HG02943 (cell line): Measurements from ENCODE around the gene GOLGA8J.
"Not testable (repeated sequence)": the region's sequence is repeated elsewhere in the genome, so short reads cannot be mapped to it uniquely, and the experiment has no call there.

Experiments used
- ATAC-seq: cut with Tn5 transposase; IDR thresholded peaks from one replicate; pipeline ENCODE4 v1.9.1; 2021; ENCODE audit warnings: mild to moderate bottlenecking, low read depth, moderate library complexity; ENCODE audit not compliant: unreplicated experiment

Gene GOLGA8J

DNA sequence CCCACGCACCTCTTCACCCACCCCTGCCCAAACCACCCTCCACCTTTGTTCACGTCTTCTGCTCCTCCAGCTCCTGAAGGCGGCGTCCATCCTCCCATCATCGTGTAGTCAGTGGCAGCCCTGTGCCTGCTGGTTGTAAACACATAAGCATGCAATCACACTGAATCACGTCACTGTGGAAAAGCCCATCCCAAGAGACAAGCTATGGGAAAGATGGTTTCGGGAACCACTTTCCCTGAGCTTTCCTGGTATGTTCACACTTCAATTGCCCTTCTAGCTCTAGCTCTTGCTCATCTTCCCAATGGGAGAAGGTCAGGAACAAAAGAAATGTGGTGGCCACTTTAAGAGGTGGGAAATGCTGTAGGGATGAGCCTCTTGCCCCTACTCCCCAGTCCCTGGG, 14.4 kb upstream of the GOLGA8J start:
- no peak for ATAC-seq

DNA sequence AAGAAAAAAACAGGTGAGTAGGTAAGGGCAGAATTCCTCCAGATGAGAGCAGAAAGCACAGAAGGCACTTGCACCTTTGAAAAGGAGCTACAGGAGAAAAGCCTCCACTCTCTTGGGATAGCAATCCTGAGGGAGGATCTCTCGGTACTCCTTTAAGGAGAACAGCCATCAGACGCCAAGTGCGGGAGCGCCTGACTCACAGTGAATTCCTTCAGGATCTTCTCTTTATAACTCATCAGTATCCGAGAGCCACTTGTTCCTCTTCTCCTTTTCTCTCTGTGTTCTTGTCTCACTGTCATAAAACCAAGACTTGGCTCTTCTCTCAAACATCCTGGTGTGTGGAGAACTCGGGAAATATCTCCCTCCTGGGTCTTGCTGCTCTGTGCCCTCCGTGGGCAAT, 10.1 kb upstream of the GOLGA8J start:
- no peak for ATAC-seq

DNA sequence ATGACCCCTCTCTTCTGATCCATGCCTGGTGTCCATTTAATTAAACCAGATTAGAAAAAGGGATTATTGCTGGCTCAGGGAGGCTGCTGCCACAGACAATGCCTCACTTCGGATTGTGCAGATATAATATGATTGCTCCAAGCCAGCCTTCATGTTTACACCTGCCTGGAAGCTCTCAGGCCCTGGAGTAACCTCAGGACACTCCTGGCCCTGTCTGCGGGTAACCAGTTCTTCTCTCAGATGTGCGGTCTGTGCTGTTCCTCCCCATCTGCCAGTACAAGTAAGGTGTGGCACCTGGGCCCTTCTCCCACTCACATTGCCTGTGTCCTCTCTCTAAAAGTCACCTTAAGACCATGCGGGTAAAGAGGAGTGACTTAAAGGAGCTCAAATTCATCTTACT, 8.8 kb upstream of the GOLGA8J start:
- no peak for ATAC-seq

DNA sequence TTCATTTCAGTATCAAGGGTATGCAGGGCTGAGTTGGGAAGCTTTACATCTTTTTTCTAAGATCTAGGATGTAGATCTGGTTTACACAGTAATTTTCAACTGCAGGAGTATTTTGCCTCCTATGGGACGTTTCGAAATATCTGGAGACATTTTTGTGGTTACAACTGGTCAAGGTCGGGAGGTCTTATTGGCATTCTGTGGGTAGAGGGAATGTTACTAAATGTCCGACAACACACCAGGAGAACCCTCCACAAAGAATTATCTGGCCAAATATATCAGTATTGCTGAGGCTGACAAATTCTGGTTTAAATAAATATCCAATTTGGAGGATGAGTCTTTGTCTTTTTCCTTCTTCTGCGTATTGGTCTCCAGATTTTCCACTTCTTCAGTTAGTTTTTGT, 1.9 kb upstream of the GOLGA8J start:
- not testable (repeated sequence) for ATAC-seq

DNA sequence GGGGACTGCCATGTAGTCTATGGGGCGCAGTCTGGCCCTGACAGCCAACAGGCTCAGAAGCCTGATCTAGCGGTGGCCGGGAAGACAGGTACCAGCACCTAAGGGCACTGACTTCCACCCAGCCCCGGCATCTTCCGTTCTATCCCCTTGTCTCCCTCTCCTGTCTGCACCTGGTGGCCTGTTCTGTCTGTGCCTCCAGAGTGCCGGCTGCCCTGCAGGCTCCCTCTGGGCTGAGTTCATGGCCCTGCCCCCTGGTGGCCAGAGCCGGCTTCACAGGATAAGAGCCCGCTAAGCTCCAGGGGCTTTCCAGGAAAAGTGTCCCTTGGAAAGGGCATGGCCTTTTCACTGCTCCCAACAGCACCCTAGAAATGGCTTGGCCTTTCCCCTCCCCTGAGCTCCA, 15.1 kb downstream of the GOLGA8J start:
- not testable (repeated sequence) for ATAC-seq

DNA sequence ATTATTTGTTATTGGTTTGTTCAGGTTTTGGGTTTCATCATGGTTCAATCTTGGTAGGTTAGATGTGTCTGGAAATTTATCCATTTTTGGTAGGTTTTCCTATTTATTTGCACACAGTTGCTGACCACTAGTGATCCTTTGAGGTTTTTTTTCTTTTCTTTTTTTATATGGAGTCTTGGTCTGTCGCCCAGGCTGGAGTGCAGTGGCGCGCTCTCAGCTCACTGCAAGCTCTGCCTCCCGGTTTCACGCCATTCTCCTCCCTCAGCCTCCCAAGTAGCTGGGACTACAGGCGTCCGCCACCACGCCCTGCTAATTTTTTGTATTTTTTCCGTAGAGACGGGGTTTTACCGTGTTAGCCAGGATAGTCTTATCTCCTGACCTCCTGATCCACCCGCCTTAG, 20.1 kb downstream of the GOLGA8J start:
- not testable (repeated sequence) for ATAC-seq

DNA sequence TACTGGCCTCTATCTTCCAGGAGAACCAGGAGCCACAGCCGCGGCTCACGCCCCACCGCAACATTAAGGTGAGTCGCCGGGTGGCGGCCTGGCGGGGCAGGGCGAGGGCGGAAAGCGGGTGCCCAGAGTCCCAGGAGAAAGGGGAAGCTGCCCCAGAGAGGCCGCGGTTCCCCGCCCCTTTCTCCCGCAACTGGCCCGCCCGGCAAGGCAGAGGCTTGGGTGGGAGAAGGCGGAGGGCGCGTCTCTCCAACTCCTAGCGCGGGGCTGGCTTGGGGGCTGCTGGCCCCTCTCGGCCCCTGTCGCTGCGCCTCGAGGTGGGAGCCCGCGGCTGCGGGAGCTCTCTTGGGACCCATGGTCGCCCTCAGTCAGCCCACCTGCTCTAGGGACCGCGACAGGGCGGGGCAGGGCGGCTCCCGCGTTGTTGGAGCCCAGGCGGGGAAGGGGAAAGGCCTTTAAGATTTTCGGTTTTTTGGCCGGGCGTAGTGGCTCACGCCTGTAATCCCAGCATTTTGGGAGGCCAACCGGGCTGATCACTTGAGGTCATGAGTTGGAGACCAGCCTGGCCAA, 21.3 kb downstream of the GOLGA8J start:
- not testable (repeated sequence) for ATAC-seq

DNA sequence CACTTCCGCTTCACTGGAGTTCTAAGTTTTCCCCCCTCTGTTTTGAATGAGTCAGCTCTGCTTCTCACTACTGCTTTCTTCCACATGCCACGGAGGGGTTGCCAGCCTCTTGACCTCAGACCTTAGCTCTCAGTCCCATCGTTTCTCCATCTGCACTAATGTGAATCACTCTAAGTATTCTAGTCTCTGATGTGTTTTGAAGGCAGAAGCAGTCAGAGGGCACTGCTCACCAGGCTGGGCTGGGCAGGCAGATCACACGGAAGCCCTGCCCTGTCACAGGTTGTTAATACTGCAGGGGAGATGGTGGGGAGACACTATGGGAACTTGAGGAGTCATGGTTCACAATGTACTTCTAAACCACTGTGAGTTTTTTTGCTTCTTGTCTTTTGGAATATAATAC, 27.8 kb downstream of the GOLGA8J start:
- ATAC-seq: not testable (repeated sequence)

DNA sequence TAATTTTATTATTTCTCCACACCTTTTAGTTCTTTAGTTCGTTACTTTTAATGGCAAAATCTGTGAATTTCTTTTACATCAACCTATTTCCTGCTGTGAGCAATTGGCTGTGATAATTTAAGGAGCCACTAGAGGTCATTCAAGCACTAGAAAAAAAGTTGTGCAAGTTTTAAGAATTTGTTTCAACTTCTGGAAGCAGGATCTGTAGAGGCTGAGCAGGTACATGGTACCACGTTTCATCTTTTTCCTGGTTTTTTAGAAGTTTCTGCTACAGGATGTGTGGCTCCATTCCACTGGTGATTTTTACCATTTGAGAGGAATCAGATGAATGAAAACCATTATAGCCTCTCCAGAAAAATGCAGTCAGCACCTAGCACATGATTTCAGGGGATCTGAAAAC, 47.3 kb downstream of the GOLGA8J start:
- not testable (repeated sequence) for ATAC-seq

DNA sequence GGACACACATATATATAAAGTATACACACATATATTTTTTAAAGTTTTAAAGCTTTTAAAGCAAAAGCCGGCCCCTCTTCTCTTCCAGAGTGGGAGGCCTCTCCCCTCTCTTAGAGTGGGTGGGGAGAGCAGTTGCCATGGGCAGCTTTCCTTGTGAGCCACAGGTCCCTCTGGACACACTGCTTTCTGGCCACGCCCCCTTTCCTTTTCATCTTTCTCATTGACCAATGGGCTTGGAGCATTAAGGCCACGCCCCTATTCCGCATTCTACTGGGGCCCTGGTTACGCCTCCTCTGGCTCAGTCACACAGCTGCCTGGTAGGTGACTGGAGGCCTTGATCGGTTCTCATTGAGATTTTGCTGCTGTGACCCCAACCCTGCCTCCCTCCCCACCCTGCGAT, 52.0 kb downstream of the GOLGA8J start, which contains the start of gene GOLGA8T:
Gene GOLGA8T (plus strand): TSS at position 301 of the 400 bp plus-strand sequence. CDS start 98 bp downstream, at position 399.
- ATAC-seq: not testable (repeated sequence)
